GM12878 (cell line): ENCODE measurements around the gene SLCO3A1. TPM values are rescaled to one million over a fixed set of nuclear protein-coding genes. Genes with fewer than 3 reads are reported as not detected.

Experiments used
- ATAC-seq: fragments of 200-7000 bp; cut with Tn5 transposase; 3 replicates; pipeline ENCODE4 v1.9.1; 2020; ENCODE audit warnings: mild to moderate bottlenecking, moderate library complexity
- BruUV-seq: library from RNA; stranded (reverse); fragments of 400-500 nt; replicated peaks from 2 replicates; lab custom pipeline; 2021; lab: Mats Ljungman, UMichigan
- CTCF ChIA-PET: fragments of 300-600 bp; sonication (Branson Sonifier 250); formaldehyde crosslinking; extraction: SDS; loops from one replicate; lab custom pipeline; 2021; ENCODE audit warnings: inconsistent platforms; lab: Yijun Ruan, JAX
- POLR2A ChIA-PET: fragments of 350-600 bp; formaldehyde crosslinking; extraction: SDS; loops from one replicate; lab custom pipeline; 2021; ENCODE audit warnings: inconsistent platforms; lab: Charles Lee
- RAD21 ChIA-PET: fragments of 300-600 bp; sonication (Branson Sonifier 250); formaldehyde crosslinking; loops from one replicate; lab custom pipeline; 2023; ENCODE audit warnings: antibody characterized with exemption; ENCODE audit not compliant: unreplicated experiment; lab: Charles Lee
- SMC1A ChIA-PET: fragments of 300-600 bp; sonication (Branson Sonifier 250); formaldehyde crosslinking; loops from one replicate; lab custom pipeline; 2023; ENCODE audit not compliant: unreplicated experiment, uncharacterized antibody; lab: Charles Lee
- DNase-seq: peaks from one replicate; pipeline ENCODE4 v3.0.0-alpha.2; 2011; ENCODE audit warnings: low read depth, low spot score
- FAIRE-seq: peaks from 3 replicates; lab custom pipeline; 2011; peaks lifted over from hg19 to GRCh38; lab: Jason Lieb, UNC
- H2AFZ ChIP-seq: 2 replicates; pipeline ENCODE4 v1.6.0; 2011; ENCODE audit warnings: low read depth, low read length, control low read depth; ENCODE audit not compliant: control insufficient read depth
- H3K27ac ChIP-seq: 2 replicates; pipeline ENCODE4 v1.5.1; 2011; ENCODE audit warnings: control low read depth; ENCODE audit not compliant: control insufficient read depth, insufficient read depth
- H3K27me3 ChIP-seq, 2 experiments: replicated peaks in 1 of 2; 2 replicates each; pipeline versions ENCODE4 v1.6.0 to v1.6.1; 2011; ENCODE audit warnings: low read length in 1 of 2; ENCODE audit not compliant: control insufficient read depth in 2 of 2, insufficient read depth in 2 of 2
- H3K36me3 ChIP-seq, 2 experiments: 2 replicates each; pipeline ENCODE4 v1.5.1; 2011; ENCODE audit warnings: low read length in 1 of 2; ENCODE audit not compliant: control insufficient read depth in 2 of 2, insufficient read depth in 2 of 2
- H3K4me1 ChIP-seq: 2 replicates; pipeline ENCODE4 v1.6.1; 2011; ENCODE audit warnings: mild to moderate bottlenecking, low read length, moderate library complexity, mixed read lengths; ENCODE audit not compliant: control insufficient read depth, insufficient read depth
- H3K4me2 ChIP-seq: 2 replicates; pipeline ENCODE4 v1.6.0; 2011; ENCODE audit warnings: control low read depth; ENCODE audit not compliant: control insufficient read depth, insufficient read depth
- H3K4me3 ChIP-seq: fragments of 200-600 bp; sonication (generic); 2 replicates; pipeline ENCODE4 v1.5.1; 2016
- H3K79me2 ChIP-seq: 2 replicates; pipeline ENCODE4 v1.6.0; 2011; ENCODE audit warnings: low read length; ENCODE audit not compliant: control insufficient read depth, insufficient read depth
- H3K9ac ChIP-seq: 2 replicates; pipeline ENCODE4 v1.8.0; 2011; ENCODE audit warnings: low read length, control low read depth, mixed read lengths; ENCODE audit not compliant: control insufficient read depth, insufficient read depth
- H3K9me3 ChIP-seq: replicated peaks from 3 replicates; pipeline ENCODE4 v1.5.1; 2011; ENCODE audit warnings: mild to moderate bottlenecking, low read length; ENCODE audit not compliant: control insufficient read depth, insufficient read depth
- H4K20me1 ChIP-seq: 2 replicates; pipeline ENCODE4 v1.6.0; 2011; ENCODE audit not compliant: control insufficient read depth, insufficient read depth
- CREB1 ChIP-seq: IDR thresholded peaks from 2 replicates; pipeline ENCODE4 v1.6.1; 2012; ENCODE audit warnings: low read depth, mild to moderate bottlenecking, inconsistent platforms
- NR2C1 ChIP-seq: fragments of 450-650 bp; IDR thresholded peaks from 2 replicates; pipeline ENCODE4 v1.6.1; 2017; ENCODE audit warnings: antibody characterized with exemption, mild to moderate bottlenecking, moderate library complexity
- SMAD1 ChIP-seq: fragments of 450-650 bp; IDR thresholded peaks from 2 replicates; pipeline ENCODE4 v1.6.1; 2018; ENCODE audit warnings: mild to moderate bottlenecking, low read depth; ENCODE audit not compliant: partially characterized antibody
- TBL1XR1 ChIP-seq: IDR thresholded peaks from 2 replicates; pipeline ENCODE4 v1.6.1; 2012; ENCODE audit warnings: low read depth, low read length, improper control_type of control experiment
- TCF7 ChIP-seq: IDR thresholded peaks from 2 replicates; pipeline ENCODE4 v1.6.1; 2014; ENCODE audit warnings: antibody characterized with exemption, borderline replicate concordance
- WRNIP1 ChIP-seq: IDR thresholded peaks from 2 replicates; pipeline ENCODE4 v1.6.1; 2011; ENCODE audit warnings: low read depth, low read length, improper control_type of control experiment, borderline replicate concordance
- ZNF207 ChIP-seq: fragments of 450-650 bp; IDR thresholded peaks from 2 replicates; pipeline ENCODE4 v1.6.1; 2014; ENCODE audit warnings: antibody characterized with exemption, mild to moderate bottlenecking, borderline replicate concordance
- ZNF384 ChIP-seq: IDR thresholded peaks from 2 replicates; pipeline ENCODE4 v1.6.1; 2012; ENCODE audit warnings: low read depth, mild to moderate bottlenecking, low read length, improper control_type of control experiment, borderline replicate concordance
- WGBS: methylation state at CpG from one replicate; pipeline ENCODE4 v1.1.6; 2016; ENCODE audit warnings: low lambda C conversion rate; ENCODE audit not compliant: insufficient replicate concordance, insufficient coverage; ENCODE audit errors: missing lambda C conversion rate; 5-methylcytosine and 5-hydroxymethylcytosine counted together
- in situ Hi-C: fragments of 300-500 bp; cut with MboI; formaldehyde crosslinking; loops from 9 replicates; pipeline ENCODE4 v1.14.3; 2018; ENCODE audit warnings: mixed read lengths
- intact Hi-C: fragments of 100-400 bp; cut with micrococcal nuclease; formaldehyde crosslinking; loops from one replicate; pipeline ENCODE4 v1.14.2; 2022; ENCODE audit not compliant: unreplicated experiment
- polyA plus RNA-seq, 11 experiments: library from polyadenylated mRNA; depleted of rRNA in 4 of 11; unstranded in 6 of 11; stranded (reverse) in 5 of 11; fragments of >200 nt; fragmentation: Nextera tagmentation in 4 of 11; fragmentation: Illumina TruSeq in 1 of 11; extraction: Ambion mirVana in 4 of 11; extraction: Trizol in 1 of 11; gene quantifications; 1 replicate in 1 of 11; 2 replicates in 10 of 11; pipeline versions ENCODE4 v1.2.1 to v1.2.3, GENCODE V29; 2011 to 2016; ENCODE audit warnings: inconsistent platforms in 2 of 11, missing spikeins in 2 of 11, low read depth in 1 of 11
- total RNA-seq, 4 experiments: library from RNA; depleted of rRNA in 3 of 4; stranded (reverse); fragments of >200 nt in 3 of 4; fragmentation: Illumina TruSeq in 1 of 4; extraction: Trizol in 1 of 4; gene quantifications; 2 replicates each; pipeline versions ENCODE4 v1.2.1 to v1.2.3, GENCODE V29; 2013 to 2021
- TF ChIP-seq, protein P1 (sequence below): IDR thresholded peaks from 2 replicates; pipeline ENCODE4 v1.6.1; 2011; ENCODE audit warnings: borderline replicate concordance, low read depth, mild to moderate bottlenecking, moderate library complexity, low read length; ENCODE audit not compliant: insufficient read depth, poor library complexity, severe bottlenecking

The SLCO3A1 gene
- total and polyA plus RNA-seq, 10 of the 15 experiments (the other 5 are each of a cell fraction or from before 2014, with no cell fraction given), result 0.05 to 5.9 (median 0.31) TPM

DNA sequence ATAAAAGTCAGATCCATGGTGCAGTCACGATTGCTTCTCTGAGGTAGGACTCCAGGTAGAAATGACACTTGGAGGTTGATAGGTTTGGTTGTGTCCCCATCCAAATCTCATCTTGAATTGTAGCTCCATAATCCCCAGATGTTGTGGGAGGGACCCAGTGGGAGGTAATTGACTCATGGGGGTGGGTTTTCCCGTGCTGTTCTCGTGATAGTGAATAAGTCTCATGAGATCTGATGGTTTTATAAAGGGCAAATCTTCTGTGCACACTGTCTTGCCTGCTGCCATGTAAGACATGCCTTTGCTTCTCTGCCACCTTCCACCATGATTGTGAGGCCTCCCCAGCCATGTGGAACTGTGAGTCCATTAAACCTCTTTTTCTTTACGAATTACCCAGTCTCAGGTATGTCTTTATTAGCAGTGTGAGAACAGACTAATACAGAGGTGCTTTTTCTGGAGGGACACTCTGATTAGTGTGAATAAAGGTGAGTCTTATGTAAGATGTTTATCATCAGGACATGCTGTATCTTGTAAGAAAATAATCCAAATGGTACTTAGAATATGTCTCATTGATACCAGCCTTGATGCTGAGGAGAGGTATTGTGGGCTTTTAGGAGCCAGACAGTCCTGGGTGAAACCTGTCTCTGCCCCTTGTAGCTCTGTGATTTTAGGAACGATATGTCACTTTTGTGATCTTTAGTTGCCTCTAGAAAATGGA lies 43.0 kb downstream of the SLCO3A1 start:
- Histone ChIP-seq H2AFZ (no peak overlapping the region), H3K4me2 (no peak overlapping the region), H3K9me3 (no peaks in the 10 kb centered on the region), H3K9ac (no peak overlapping the region), H3K36me3 (no peaks in the 10 kb centered on the region), H4K20me1 (no peaks in the 10 kb centered on the region), H3K27ac (no peak overlapping the region), H3K79me2 (no peaks in the 10 kb centered on the region), H3K4me1 (no peaks in the 10 kb centered on the region), H3K4me3 (no peak overlapping the region), H3K27me3 (no peaks in the 10 kb centered on the region)
- no TSS peak for BruUV-seq
- SMC1A ChIA-PET, result no interaction called here
- TF ChIP-seq CREB1, result no peak
- no peak for TF ChIP-seq WRNIP1
- TF ChIP-seq ZNF207, result no peak
- TF ChIP-seq, protein P1, sequence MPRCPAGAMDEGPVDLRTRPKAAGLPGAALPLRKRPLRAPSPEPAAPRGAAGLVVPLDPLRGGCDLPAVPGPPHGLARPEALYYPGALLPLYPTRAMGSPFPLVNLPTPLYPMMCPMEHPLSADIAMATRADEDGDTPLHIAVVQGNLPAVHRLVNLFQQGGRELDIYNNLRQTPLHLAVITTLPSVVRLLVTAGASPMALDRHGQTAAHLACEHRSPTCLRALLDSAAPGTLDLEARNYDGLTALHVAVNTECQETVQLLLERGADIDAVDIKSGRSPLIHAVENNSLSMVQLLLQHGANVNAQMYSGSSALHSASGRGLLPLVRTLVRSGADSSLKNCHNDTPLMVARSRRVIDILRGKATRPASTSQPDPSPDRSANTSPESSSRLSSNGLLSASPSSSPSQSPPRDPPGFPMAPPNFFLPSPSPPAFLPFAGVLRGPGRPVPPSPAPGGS, result no peak
- TF ChIP-seq NR2C1, result no peak
- TF ChIP-seq ZNF384, result no peak
- no peak for TF ChIP-seq TBL1XR1
- TF ChIP-seq TCF7, result no peak
- no peak for TF ChIP-seq SMAD1
- POLR2A ChIA-PET, result no interaction called here
- DNase-seq (no peak), FAIRE-seq (no peak), ATAC-seq (no peak)
- in situ Hi-C loops, result no loop called here
- CTCF ChIA-PET, result no interaction called here
- intact Hi-C loops, result no loop called here
- 10% methylated on average over 5 of the region's 5 CpGs for WGBS
- RAD21 ChIA-PET, result no interaction called here
